Calu3 (cell line): Measurements from ENCODE around the gene VPS54. TPM values are rescaled to one million over a fixed set of nuclear protein-coding genes. Genes with fewer than 3 reads are reported as not detected.
A peak's percentile ranks its signal among the peaks of the same experiment; 100 is the strongest.

ENCODE experiments used
- BruUV-seq: library from RNA; stranded (reverse); fragments of 400-500 nt; replicated peaks from 2 replicates; lab custom pipeline; 2021; lab: Mats Ljungman, UMichigan
- CTCF ChIA-PET: fragments of 300-600 bp; sonication (Branson Sonifier 250); formaldehyde crosslinking; loops from one replicate; lab custom pipeline; 2022; ENCODE audit warnings: antibody characterized with exemption; lab: Charles Lee
- DNase-seq: peaks from one replicate; pipeline ENCODE4 v3.0.0; 2022
- H3K27ac Mint-ChIP-seq: one replicate; pipeline ENCODE4 v1.8.0; 2022; ENCODE audit warnings: mixed read lengths; ENCODE audit not compliant: unreplicated experiment
- H3K27me3 Mint-ChIP-seq: one replicate; pipeline ENCODE4 v1.8.0; 2022; ENCODE audit warnings: mixed read lengths; ENCODE audit not compliant: unreplicated experiment
- H3K36me3 Mint-ChIP-seq: one replicate; pipeline ENCODE4 v1.8.0; 2022; ENCODE audit warnings: mild to moderate bottlenecking, moderate library complexity, mixed read lengths; ENCODE audit not compliant: insufficient read depth, unreplicated experiment
- H3K4me1 Mint-ChIP-seq: one replicate; pipeline ENCODE4 v1.8.0; 2022; ENCODE audit warnings: mild to moderate bottlenecking, low read depth, mixed read lengths; ENCODE audit not compliant: unreplicated experiment
- H3K4me3 Mint-ChIP-seq: one replicate; pipeline ENCODE4 v1.8.0; 2022; ENCODE audit warnings: mild to moderate bottlenecking, low read depth, moderate library complexity, mixed read lengths; ENCODE audit not compliant: unreplicated experiment
- H3K9me3 Mint-ChIP-seq: one replicate; pipeline ENCODE4 v1.8.0; 2022; ENCODE audit warnings: low read depth, mixed read lengths; ENCODE audit not compliant: unreplicated experiment
- intact Hi-C: fragments of 100-400 bp; cut with micrococcal nuclease; formaldehyde crosslinking; loops from one replicate; pipeline ENCODE4 v1.10.0; 2022; ENCODE audit not compliant: unreplicated experiment
- total RNA-seq: library from RNA; stranded (reverse); gene quantifications from 2 replicates; pipeline ENCODE4 v1.2.3, GENCODE V29; 2022
- TF ChIP-seq, protein P1 (sequence below): fragments of 200-600 bp; IDR thresholded peaks from one replicate; pipeline ENCODE4 v1.8.0; 2022; ENCODE audit warnings: antibody characterized with exemption; ENCODE audit not compliant: unreplicated experiment

Gene VPS54
- total RNA-seq, 1 experiment from 2014 or later: 11.7 TPM

DNA sequence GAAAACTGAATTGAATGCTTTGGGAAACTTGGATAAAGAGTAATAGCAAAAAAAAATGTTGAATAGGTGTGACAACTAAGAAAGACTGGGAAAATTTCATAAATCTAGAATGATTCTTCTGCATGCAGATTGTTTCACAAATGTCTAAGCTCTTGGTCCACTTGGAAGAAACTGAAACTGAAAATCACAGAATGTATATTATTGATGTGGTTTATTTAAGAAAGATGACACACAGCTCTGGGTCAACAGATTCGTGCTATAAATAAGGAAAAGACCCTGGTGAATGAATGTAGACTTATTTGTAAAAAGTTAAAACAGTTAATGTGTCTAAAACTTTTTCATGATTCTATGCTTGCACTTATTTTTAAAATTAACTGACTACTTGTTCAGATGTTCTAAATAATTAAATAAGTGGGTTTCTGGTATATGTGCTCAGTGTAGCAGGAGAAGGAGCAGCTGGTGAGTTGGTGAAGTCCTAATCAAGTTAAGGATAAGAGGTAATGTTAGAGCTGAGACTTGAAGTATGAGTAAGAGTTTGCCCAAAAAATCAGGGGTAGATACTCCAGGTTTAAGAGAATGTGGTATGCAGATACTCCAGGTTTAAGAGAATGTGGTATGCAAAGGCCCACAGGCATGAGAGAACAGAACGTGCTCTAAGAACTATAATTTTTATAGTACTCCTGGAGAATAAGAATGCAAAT, 153.1 kb downstream of the VPS54 start:
- Mint-ChIP-seq H3K27me3 (no peaks in the 10 kb centered on the region), H3K4me3 (no peak overlapping the region), H3K4me1 (peaks cover 53% of the 10 kb centered on the region), H3K9me3 (no peaks in the 10 kb centered on the region), H3K27ac (no peak overlapping the region), H3K36me3 (peaks cover 6% of the 10 kb centered on the region)
- intact Hi-C loops: no loop called here
- no peak for DNase-seq
- CTCF ChIA-PET: interaction anchor here (0.6 to 2.2 kb wide), 2 partner anchors 24 to 155 kb away, joined by 3 to 6 read pairs; no protein-coding TSS in a partner anchor
- BruUV-seq: no TSS peak
- TF ChIP-seq, protein P1, sequence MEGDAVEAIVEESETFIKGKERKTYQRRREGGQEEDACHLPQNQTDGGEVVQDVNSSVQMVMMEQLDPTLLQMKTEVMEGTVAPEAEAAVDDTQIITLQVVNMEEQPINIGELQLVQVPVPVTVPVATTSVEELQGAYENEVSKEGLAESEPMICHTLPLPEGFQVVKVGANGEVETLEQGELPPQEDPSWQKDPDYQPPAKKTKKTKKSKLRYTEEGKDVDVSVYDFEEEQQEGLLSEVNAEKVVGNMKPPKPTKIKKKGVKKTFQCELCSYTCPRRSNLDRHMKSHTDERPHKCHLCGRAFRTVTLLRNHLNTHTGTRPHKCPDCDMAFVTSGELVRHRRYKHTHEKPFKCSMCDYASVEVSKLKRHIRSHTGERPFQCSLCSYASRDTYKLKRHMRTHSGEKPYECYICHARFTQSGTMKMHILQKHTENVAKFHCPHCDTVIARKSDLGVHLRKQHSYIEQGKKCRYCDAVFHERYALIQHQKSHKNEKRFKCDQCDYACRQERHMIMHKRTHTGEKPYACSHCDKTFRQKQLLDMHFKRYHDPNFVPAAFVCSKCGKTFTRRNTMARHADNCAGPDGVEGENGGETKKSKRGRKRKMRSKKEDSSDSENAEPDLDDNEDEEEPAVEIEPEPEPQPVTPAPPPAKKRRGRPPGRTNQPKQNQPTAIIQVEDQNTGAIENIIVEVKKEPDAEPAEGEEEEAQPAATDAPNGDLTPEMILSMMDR: no peak

DNA sequence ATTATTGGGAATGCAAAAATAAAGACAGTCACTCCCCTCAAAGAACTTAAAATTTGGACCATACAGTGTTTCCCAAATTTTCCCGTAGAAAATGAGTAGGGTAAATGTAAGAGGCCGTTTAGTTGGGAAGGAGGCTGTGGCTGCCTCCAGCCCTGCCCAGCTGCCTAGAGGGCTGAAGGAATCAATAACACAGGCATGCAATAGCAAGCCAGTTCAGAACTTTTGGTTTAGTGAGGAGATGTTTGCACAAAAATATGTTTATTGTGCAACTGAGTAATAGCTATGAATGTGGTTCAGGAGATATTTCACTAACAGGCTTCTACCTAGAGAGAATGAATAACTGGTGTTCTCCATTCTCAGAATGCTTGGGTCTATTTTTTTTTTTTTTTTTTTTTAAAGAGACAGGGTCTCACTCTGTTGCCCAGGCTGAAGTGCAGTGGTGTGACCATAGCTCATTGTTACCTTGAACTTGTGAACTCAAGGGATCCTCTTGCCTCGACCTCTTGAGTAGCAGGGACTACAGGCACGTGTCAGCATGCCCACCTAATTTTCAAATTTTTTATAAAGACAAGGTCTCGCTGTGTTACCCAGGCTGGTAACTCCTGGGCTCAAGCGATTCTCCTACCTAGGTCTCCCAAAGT, 153.9 kb downstream of the VPS54 start:
- CTCF ChIA-PET: interaction anchor here (0.5 to 2.2 kb wide), 9 partner anchors 13 to 277 kb away, joined by 3 to 8 read pairs (median 5); partner anchors contain the start of genes MDH1 and WDPCP
- no TSS peak for BruUV-seq
- Mint-ChIP-seq H3K4me3 (no peak overlapping the region), H3K27me3 (no peaks in the 10 kb centered on the region), H3K4me1 (peaks cover 49% of the 10 kb centered on the region), H3K27ac (no peak overlapping the region), H3K36me3 (peaks cover 8% of the 10 kb centered on the region), H3K9me3 (no peaks in the 10 kb centered on the region)
- peak; percentile 31 for DNase-seq
- intact Hi-C loops: no loop called here
- TF ChIP-seq, protein P1: no peak

DNA sequence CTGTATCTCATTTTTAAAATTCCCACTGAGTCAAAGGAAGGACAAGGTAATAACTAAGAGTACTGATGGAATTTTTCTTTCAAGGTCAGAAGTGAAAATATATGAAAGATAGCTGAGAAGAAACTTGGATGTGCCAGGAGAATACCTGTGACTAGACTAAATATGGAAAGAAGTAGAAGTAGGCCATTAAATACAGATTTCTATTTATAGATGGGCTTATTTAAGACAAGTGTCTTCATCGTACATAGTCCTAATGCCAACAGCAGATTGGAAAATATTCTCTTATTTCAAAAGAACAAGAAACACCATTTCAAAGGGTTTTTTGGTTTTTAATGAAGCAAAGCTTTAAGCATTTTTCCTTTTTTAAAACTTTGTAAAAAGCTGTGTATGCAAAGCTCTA, 155.5 kb downstream of the VPS54 start:
- peaks cover 23% of the 10 kb centered on the region for H3K36me3 Mint-ChIP-seq
- DNase-seq: no peak
- TF ChIP-seq, protein P1: no peak
- no TSS peak for BruUV-seq
- intact Hi-C loops: no loop called here
- H3K9me3 Mint-ChIP-seq: no peaks in the 10 kb centered on the region
- H3K27me3 Mint-ChIP-seq: no peaks in the 10 kb centered on the region
- H3K4me3 Mint-ChIP-seq: no peak overlapping the region
- CTCF ChIA-PET: interaction anchor here (1.6 kb wide), 1 partner anchor 10 kb away, joined by 4 read pairs; no protein-coding TSS in a partner anchor
- peaks cover 47% of the 10 kb centered on the region for H3K4me1 Mint-ChIP-seq
- H3K27ac Mint-ChIP-seq: peak overlapping the region; percentile 49

DNA sequence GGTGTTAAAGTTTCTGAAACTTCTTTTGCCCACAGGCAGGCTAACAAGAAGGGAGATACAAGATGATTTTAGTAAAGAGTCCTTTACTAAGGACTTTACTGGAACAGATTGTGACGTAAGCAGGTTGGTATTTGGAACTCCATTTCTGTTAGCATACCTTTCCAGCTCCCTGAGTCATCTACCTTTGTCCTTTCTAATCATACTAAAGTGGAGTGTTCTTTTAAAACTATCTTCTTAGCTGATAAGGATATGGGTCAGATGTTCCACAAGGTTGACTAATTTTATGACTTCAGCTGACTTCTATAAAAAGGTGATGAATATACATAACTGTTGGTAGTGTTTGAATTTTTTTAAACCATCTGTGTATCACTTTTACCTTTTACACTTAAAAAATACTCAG, 156.4 kb downstream of the VPS54 start:
- Mint-ChIP-seq H3K27ac (peak overlapping the region; percentile 71), H3K9me3 (peaks cover 2% of the 10 kb centered on the region), H3K4me1 (peaks cover 47% of the 10 kb centered on the region), H3K36me3 (peaks cover 30% of the 10 kb centered on the region), H3K4me3 (no peak overlapping the region), H3K27me3 (no peaks in the 10 kb centered on the region)
- TF ChIP-seq, protein P1: no peak
- CTCF ChIA-PET: interaction anchor here (1.6 to 1.7 kb wide), 2 partner anchors 8 to 9 kb away, joined by 4 read pairs; no protein-coding TSS in a partner anchor
- BruUV-seq: no TSS peak
- no peak for DNase-seq
- intact Hi-C loops: no loop called here
